Dedifferentiated amniotic fluid mesenchymal stem cell (primary cell): Measurements from ENCODE around the gene FGD6.
"Not testable (repeated sequence)": the region's sequence is repeated elsewhere in the genome, so short reads cannot be mapped to it uniquely, and the experiment has no call there.

ENCODE experiments used
- DNase-seq: peaks from one replicate; pipeline ENCODE4 v3.0.0-alpha.2; 2016; ENCODE audit errors: extremely low spot score

The FGD6 gene

DNA sequence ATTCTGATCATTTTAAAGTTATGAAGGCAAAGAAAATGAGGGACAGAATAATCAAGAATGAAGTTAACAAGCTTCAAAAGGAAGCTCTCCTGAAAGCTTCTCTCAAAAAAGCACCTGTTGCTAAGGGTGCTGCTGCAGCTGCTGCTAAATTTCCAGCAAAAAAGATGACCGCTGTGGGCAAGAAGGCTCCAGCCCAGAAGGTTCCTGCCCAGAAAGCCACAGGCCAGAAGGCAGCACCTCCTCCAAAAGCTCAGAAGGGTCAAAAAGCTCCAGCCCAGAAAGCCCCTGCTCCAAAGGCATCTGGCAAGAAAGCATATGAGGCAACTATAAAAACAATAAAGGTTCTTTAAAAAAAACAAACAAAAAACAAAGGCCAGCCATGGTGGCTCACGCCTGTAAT is 91.2 kb downstream of the FGD6 start:
- no peak for DNase-seq

DNA sequence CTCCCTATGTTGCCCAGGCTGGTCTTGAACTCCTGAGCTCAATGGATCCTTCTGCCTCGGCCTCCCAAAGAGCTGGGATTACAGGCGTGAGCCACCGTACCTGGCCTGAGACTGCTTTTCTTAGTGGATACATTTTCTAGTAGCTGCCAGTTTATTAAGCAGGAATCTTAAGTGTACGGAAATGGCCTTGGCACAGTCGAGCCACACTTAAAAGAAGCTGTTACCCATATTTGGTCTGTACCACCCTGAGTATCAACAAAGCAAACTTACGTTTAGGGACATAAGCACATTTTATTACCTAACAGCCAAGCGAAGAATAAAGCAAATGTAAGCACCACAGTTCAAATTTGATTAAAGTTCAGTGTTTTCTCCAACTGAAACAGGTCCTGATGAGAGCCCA is 93.2 kb downstream of the FGD6 start:
- no peak for DNase-seq

DNA sequence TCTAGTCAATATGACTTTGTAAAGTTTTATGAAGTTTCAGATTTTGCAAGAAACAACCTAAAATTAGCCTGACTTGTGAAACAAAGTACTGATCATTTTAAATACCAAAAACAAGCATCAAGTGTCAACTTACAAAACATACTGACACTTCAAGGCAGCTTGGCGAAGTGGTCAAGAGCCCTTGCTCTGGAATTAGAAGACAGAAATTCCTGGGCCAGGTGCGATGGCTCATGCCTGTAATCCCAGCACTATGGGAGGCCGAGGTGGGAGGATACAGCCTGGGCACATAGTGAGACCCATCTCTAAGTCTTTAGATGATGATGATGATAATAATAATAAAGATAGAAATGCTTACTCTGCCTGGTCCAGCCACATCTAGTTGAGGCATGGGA is 98.5 kb downstream of the FGD6 start:
- DNase-seq = no peak

DNA sequence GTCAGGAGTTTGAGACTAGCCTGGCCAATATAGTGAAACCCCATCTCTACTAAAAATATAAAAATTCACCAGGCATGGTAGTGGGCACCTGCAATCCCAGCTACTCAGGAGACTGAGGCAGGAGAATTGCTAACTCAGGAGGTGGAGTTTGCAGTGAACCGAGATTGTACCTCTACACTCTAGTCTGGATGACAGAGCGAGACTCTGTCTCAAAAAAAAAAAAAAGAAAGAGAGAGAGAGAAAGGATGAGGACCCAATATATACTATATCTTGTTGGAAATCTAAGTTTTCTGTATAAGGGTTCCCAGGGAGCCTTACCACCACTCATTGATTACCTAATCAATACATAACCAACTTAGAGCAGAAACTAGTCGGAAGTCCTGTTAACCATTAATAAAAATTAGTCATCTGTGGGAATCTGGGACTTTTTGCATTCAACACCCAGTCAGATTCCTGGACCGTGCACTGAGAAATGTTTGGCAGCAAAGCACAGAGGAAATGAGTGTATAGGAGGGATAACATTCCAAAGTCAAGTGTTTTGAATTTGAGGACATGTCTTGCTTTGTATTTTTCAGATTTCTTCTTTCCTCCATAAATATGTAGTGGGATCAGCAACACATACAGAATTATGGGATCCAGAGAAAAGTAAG is 99.0 kb downstream of the FGD6 start:
- DNase-seq = peak; percentile 70

DNA sequence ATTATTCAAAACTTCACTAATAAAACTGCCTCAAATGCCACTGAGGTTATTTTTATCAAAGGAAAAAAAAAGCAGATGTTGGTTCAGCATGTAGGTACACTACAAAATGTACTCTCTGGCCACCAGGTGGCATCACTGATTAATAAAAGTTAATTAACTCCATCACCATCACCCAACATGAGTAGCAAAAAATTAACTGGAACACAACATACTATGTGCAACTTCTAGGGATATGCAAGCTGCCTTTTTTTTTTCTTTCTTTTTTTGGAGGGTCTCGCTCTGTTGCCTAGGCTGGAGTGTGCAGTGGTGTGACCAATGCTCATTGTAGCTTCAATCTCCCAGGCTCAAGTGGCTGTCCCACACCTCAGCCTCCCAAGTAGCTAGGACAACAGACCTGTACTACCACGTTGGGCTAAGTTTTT is 100.1 kb downstream of the FGD6 start:
- DNase-seq = peak; percentile 56

DNA sequence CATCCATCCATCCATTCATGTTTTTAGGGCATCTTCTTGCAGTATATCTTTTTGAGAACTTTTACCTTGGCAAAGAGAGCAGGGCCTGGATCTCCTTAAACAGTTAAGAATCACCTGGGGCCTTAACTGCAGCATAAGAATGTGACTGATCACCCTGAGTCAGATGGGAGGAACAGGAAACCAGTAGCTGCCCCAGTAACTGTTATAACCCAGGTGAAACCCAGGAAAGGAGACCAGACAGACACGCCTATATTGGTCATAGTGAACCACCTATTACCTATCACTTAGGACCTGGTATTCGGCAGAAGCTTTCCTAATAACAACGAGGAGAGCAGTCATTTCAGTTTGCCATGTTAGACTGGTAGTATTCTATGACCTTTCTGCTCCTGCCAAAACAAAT is 100.5 kb downstream of the FGD6 start:
- DNase-seq = no peak

DNA sequence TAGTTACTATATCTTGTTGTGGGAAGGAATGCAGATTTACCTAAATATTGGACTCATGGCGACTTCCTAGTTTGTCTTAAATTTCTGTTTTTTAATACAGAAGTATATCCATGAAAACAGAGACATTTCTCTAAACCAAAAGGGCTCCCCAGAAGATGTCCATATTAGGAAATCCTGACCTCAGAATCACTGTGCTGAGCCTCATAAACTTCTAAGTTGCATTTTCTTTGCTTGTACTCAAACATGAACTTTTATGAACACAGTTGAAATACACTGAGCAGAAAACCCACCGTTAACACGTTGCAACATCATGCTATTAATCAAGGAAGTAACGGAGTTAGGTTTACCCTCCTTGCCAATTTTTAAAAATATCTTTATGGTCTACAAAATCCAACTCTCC is 100.9 kb downstream of the FGD6 start:
- DNase-seq = no peak

DNA sequence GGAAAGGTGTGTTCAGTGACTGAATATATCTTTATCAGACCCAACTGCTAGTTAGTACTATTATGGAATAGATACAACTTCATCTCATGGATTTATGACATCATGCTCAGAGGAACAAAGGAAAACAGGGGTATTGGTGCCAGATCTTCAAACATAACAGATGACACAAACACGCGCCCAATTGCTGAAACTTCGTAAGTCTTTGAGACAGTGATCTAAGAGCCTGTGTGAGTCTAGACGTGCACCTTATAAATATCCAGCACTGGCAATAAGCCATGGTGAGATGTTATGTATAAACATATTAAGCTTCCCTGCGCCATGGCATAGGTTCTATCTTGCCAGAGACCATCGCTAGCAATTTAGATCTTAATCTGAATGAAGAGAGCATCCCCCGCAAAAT is 101.6 kb downstream of the FGD6 start:
- no peak for DNase-seq

DNA sequence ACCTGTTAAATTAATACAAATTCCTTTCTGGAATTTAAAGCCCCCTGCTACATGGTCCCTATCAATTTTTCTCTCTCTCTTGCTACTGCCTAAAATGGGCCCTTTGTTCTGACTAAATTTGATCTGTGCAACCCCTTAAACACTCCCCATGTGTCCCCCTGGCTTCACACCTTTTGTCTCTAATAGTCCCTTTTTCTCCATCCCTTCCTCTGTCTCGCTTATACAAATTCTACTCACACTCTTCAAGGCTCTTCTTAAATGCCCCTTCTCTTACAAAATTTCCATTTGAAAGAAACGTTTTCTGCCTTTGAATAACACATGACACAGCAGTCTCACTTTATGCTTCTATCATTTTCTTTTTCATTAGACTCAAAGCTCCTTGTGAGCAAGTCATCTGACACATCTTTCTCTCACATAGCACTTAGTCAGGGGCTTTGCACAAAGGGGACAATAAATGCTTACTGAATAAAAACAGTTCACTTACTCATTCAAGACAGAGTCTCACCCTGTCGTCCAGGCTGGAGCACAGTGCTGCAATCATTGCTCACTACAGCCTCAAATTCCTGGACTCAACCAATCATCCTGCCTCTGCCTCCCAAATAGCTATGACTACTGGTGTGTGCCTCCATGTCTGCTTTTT is 102.4 kb downstream of the FGD6 start:
- DNase-seq = no peak

DNA sequence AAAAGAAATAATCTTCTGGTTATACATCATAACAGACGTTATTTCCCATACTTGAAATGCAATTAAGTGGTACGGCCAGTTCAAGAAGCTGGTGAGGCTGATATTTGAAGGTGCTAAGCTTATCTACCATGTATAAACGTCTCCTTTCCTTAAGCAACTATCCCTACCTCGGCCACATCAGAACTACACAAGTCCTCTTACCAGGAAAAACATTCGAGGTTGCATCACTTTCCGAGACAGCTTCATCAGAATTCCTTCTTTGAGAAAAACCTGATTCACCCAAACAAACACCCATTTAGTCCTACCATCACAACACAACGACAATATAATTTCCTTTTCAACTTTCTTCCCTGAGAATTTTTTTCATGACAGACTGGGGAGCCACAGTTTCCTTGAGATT is 109.9 kb downstream of the FGD6 start:
- DNase-seq = no peak

DNA sequence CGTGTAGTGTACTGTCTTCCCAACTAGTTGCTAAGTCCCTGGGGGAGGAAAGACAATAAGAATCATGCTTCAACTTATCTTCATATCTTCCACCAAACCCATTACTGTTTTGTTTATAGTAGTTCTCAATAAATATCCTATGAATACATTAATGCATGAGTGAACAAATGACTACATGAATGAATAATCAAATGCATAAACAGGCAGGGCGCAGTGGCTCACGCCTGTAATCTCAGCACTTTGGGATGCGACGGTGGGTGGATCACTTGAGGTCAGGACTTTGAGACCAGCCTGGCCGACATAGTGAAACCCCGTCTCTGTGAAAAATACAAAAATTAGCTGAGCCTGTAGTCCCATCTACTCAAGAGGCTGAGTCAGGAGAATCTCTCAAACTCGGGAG is 111.7 kb downstream of the FGD6 start:
- DNase-seq = no peak

DNA sequence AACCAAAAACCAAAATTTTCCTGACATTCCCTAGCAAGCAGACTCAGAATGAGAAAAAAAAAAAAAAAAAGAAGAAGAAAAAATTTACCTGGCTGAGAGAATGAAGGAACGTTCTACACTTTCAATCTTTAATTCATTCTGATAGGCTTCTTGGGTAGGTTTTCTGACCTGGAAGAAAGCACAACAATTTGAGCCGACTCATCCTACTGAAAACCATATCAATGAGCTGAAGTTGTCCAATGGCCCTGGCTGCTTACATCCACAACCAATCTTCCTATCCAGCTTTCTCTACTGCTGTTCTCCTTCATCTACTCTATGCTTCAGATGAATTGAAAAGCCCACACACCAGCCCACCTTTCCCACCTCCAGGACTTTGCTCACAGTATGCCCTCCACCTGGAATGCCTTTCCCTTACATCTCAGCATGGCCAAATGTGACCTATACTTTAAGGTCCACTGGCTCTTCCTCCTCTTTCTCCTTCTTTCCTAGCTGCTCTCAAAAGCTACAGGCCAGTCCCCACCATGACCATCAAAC is 112.3 kb downstream of the FGD6 start:
- DNase-seq = no peak

DNA sequence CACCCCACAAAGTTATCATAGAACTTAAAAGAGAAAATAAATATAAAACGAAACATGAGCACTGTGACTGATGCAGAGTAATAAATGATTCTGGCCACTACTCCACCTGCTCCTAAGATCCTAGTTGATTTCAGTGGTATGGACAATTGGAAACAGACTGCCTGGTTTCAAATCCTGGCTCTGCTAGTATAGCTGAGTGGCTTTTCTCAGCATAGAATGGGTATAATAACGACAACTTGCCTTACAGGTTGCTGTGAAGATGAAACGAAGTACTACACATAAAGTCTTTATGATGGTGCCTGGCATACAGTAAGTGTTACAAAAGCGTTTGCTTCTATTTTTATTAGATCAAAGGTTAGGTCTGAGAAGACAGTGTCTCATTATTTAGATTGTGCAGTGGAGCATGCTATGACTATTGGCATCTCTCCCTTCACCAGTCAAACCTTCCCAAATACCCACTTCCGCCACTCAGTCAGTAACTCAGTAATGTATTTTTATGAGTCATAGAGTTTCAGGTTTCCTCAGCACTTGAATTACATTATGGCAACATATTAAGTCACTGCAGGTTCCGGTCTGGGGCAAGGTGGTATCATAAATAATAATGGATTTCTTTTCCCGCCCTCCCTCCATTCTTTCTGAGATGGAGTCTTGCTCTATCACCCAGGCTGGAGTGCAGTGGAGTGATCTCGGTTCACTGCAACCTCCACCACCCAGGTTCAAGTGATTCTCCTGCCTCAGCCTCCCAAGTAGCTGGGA is 114.2 kb downstream of the FGD6 start:
- DNase-seq = peak; percentile 81

DNA sequence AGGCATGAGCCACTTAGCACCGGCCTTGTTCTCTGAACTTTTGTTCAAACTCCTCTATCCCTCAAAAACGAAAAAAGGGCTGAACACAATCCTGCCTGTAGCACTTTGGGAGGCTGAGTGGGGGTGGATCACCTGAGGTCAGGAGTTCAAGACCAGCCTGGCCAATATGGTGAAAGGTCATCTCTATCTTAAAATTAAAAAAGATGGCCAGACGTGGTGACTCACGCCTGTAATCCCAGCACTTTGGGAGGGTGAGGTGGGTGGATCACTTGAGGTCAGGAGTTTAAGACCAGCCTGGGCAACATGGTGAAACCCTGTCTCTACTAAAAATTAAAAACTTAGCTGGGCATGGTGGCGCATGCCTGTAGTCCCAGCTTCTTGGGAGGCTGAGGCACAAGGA is 115.3 kb downstream of the FGD6 start:
- not testable (repeated sequence) for DNase-seq

DNA sequence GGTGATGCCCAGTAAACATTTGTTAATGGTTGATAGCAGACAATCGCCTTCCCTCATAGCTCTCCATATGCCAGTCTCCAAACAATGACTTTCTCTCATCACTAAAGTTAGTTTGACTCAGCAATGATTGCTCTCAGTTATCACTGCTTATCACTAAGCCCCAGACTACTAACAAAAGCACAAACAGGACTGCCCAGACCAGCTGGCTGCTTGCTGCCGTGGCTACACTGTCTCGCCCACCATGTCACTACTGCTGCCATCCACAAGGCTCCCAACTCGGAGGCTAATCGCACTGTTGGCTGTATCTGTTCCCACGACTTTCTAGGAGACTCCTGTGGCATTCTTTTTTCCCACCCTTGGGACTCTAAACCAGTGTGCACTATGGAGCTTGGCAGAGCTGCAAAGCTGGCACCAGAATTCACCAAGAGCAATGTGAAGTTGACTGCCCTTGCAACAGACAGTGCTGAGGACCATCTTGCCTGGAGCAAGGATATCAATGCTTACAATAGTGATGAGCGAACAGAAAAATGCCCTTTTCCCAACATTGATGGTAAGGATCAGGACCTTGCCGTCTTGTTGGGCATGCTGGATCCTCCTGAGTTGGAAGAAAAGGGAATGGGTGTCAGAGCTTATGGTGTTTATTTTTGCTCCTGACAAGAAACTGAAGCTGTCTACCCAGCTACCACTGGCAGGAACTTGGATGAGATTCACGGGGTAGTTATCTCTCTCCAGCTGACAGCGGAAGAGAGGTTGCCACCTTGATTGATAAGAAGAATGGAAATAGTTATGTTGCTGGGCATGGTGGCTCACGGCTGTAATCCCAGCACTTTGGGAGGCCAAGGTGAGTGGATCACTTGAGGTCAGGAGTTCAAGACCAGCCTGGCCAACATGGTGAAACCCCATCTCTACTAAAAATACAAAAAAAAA is 116.7 kb downstream of the FGD6 start:
- no peak for DNase-seq

DNA sequence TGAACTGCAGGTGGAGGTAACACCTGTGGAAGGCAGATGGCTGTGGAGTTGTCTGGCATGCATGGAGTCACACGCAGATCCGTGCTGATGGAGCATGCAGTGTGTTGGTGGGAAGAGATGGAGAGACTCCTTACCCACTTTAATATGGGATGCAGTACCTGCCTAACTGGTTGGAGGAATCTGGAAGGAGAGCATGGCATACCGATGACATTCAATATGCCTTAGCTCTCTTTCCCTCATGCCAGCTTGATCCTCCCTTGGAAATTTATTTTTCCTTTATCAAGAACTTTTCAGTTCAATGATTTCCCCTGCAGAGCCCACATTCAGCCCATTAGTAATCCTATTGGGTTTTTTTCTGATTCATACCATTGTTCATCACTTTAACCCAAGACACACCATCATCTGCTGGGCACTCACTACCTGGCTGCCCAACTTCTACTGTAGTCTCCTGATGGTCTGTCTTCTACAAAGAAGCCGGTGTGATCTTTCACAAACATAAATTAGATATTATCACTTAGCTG is 117.9 kb downstream of the FGD6 start:
- no peak for DNase-seq

DNA sequence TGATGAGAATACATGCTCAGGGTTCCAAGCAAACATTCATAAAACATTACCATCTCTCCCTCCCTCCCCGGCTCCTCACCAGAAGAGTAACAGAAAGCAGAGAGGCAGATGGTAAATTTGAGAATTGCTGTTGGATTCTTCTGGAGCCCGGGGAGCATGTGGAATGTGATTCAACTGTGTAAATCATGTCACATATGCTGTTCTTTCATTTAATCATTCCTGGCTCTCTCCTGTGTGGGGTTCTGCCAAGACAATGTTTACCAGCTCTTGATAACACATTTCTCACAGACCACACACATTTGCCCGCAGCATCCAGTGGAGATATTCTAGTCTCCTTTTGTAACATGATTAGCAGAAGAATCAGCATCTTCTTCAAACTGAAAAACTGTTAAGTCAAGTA is 120.4 kb downstream of the FGD6 start:
- DNase-seq = no peak

DNA sequence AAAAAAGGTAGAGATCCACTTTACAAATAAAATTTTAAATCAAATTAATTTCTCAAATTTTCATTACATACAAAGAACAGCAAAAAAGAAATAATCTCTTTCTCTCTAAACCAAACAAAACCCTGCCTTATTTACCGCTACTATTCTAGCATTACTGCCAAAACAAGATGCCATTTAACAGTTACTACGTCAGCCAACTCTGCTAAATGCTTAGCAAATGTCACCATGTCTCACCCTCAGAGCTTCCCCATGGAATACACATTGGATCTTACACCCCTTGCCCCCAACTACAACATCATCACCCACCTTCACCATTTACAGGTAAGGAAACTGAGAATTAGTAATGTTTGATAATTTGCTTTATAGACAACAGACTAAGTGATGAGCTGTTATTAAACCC is 120.9 kb downstream of the FGD6 start:
- DNase-seq = no peak

DNA sequence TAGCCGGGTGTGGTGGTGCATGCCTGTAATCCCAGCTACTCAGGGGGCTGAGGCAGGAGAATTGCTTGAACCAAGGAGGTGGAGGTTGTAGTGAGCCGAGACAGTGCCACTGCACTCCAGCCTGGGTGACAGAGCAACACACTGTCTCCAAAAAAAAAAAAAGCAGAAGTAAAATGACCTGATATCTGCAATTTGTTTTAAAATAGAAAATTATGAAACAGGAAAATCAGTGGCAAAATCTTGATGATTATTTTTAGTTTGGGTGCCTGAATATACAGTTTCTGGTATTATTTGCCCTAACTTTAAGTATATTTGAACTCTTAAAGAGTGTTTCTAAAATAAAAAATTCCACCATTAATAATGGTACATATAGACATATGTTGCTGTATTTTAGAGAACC is 121.4 kb downstream of the FGD6 start:
- not testable (repeated sequence) for DNase-seq

DNA sequence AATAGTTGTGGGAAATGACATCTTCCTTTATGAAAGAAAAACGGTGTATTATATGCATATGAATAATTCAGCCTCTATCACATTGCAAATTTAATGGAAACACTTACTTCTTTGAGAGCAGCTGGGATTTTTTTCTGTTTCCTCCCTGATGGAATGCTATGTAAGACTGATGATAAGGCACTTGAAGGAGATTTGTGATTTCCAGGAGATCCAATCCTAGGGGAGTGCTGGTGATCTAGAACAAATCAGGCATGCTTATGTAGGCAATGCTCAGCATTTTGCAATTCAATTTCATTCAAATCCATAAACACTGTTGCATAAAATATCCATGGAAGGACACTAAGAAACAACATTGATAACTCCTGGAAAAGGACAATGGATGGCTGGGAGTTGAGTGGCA is 127.8 kb downstream of the FGD6 start:
- no peak for DNase-seq

DNA sequence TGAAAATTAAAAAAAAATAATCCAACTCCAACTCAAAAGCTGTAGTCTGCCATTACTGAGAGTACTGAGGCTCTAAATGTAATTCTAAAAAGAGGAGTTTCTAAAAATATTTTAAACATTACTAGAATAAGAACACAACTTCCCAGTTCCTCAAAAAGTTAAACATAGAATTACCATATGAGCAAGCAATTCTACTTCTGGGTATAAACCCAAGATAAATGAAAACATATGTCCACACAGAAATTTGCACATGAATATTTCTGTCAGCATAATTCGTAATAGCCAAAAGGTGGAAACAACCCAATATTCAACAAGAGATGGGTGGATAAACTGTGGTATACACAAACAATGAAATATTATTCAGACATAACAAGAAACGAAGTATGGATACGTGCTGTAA is 128.9 kb downstream of the FGD6 start:
- DNase-seq = no peak

DNA sequence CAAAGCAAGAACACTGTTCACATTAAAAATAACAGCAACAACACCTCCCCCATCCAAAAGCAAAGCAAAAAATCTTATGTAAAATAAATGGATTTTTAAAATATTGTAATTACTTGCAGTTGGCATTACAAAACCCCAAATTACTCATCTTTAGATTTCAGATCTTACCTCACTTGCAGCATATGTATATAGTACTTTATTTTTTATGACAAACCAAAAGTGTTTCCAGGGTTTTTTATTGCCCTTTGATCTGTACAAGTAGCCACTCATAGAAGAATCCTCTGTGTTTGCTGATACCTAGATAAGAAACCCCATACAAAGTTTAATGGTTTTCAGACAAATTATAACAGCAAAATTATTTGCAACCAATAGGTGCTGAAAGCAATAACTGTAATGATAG is 131.7 kb downstream of the FGD6 start:
- DNase-seq = no peak
